GM12892 (cell line): Measurements from ENCODE around the gene PMEPA1.

Experiments used
- POLR2A ChIP-seq: IDR thresholded peaks from 2 replicates; pipeline ENCODE4 v1.6.1; 2011; ENCODE audit warnings: low read depth, low read length, control low read depth
- TAF1 ChIP-seq: IDR thresholded peaks from 2 replicates; pipeline ENCODE4 v1.6.1; 2011; ENCODE audit warnings: low read depth, mild to moderate bottlenecking, control low read depth, low read length, borderline replicate concordance

DNA sequence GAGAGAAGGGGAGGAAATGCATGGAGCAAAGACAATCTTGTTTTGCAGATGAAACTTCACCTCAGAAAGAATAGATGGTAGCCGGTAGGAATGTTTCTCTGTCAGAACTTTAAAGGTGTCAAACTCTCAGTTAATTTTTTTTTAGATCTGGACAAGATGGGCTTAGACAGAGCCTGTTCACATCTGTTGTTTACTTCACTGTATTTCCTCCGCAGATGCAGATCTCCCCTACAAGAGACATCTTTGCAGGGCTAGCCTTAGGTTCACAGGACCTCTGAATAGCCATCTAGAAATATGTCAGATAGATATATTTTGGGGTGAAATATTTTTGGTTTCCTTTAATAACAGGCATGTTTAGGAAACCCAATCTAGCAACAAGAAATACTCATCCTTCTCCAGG, 77.5 kb downstream of the PMEPA1 start:
- no peak for TF ChIP-seq POLR2A
- no peak for TF ChIP-seq TAF1
